ENCODE measurements around the gene NTRK3. TPM values are rescaled to one million over a fixed set of nuclear protein-coding genes. Genes with fewer than 3 reads are reported as not detected.

Gene NTRK3
- total and polyA plus RNA-seq, 2 of the 8 experiments (the other 6 are each of a cell fraction or from before 2014, with no cell fraction given), result 4.5 to 6.8 TPM

- Histone ChIP-seq H3K4me2 (ENCODE audit: insufficient read depth in 1 of 2, low read depth in 2 of 2, low read length in 2 of 2) (no peak overlapping the region), H3K79me2 (ENCODE audit: control insufficient read depth in 1 of 2, insufficient read depth in 2 of 2, low read length in 2 of 2) (no peaks in the 10 kb centered on the region), H3K4me1 (replicated peaks in 1 of 4; ENCODE audit: control insufficient read depth in 3 of 4, insufficient read depth in 4 of 4, low read length in 3 of 4) (no peaks in the 10 kb centered on the region), H4K91ac (replicated peaks; ENCODE audit: insufficient read length, low read length) (no peak overlapping the region), H3K4ac (replicated peaks; ENCODE audit: insufficient read length, low read depth, low read length) (no peak overlapping the region), H2BK5ac (ENCODE audit: low read depth, low read length) (no peak overlapping the region), H4K20me1 (replicated peaks in 1 of 2; ENCODE audit: control insufficient read depth in 1 of 2, insufficient read depth in 2 of 2, low read length in 2 of 2) (no peaks in the 10 kb centered on the region), H2BK20ac (ENCODE audit: low read length) (no peak overlapping the region), H3K56ac (replicated peaks; ENCODE audit: insufficient read length, low read depth, low read length) (no peak overlapping the region), H3K18ac (ENCODE audit: extremely low read depth, low read length) (no peak overlapping the region), H3K9me3 (ENCODE audit: insufficient read depth in 2 of 2, low read depth in 1 of 2, low read length in 1 of 2) (no peaks in the 10 kb centered on the region), H4K5ac (ENCODE audit: insufficient read length, low read depth, low read length) (no peak overlapping the region), H2BK12ac (ENCODE audit: low read depth, low read length) (no peak overlapping the region), H2BK120ac (replicated peaks; ENCODE audit: low read depth, low read length) (no peak overlapping the region), H2AK5ac (ENCODE audit: low read depth, low read length) (no peak overlapping the region), H2BK15ac (ENCODE audit: low read length) (no peak overlapping the region), H4K8ac (ENCODE audit: extremely low read depth, insufficient read depth, low read length) (no peak overlapping the region), H3K23ac (ENCODE audit: insufficient read length) (no peak overlapping the region), H2AFZ (ENCODE audit: low read length) (no peak overlapping the region), H3K4me3 (ENCODE audit: extremely low read depth in 1 of 4, insufficient read depth in 2 of 4, low read depth in 3 of 4, low read length in 4 of 4) (no peak overlapping the region), H3K79me1 (ENCODE audit: low read depth, low read length) (no peaks in the 10 kb centered on the region), H3K27me3 (replicated peaks in 1 of 4; ENCODE audit: control insufficient read depth in 3 of 4, extremely low read depth in 1 of 4, insufficient read depth in 3 of 4, low read length in 3 of 4) (no peaks in the 10 kb centered on the region), H3K9ac (replicated peaks in 1 of 4; ENCODE audit: extremely low read depth in 1 of 4, low read depth in 3 of 4, low read length in 3 of 4) (no peak overlapping the region), H3K23me2 (ENCODE audit: low read depth, low read length) (no peaks in the 10 kb centered on the region), H3K36me3 (ENCODE audit: control insufficient read depth in 2 of 4, insufficient read depth in 4 of 4, low read length in 3 of 4) (no peaks in the 10 kb centered on the region), H3K27ac (ENCODE audit: low read depth, low read length) (no peak overlapping the region), H3K14ac (ENCODE audit: insufficient read length) (no peak overlapping the region)
- DNase-seq (ENCODE audit: low read depth in 1 of 2, low spot score in 2 of 2) (no peak), FAIRE-seq (no peak)
- TF ChIP-seq SAP30 (IDR thresholded peaks at IDR 0.05; ENCODE audit: insufficient read depth, insufficient replicate concordance, low read length) (no peak), TAF1 (IDR thresholded peaks at IDR 0.05; ENCODE audit: low read depth, low read length) (no peak), RNF2 (IDR thresholded peaks at IDR 0.05; ENCODE audit: borderline replicate concordance, low read depth, low read length, missing control alignments, poor library complexity, severe bottlenecking) (no peak)
- CTCF ChIA-PET (ENCODE audit: partially characterized antibody), result interaction anchor here (0.7 to 1.8 kb wide), 8 partner anchors 14 to 330 kb away, joined by 3 to 7 read pairs (median 4); no protein-coding TSS in a partner anchor
- 86% methylated on average over 4 of the region's 4 CpGs; no CpG with 5 or more reads in 1 of the 2 experiments for WGBS, 2 experiments (ENCODE audit: extremely low coverage in 1 of 2, insufficient coverage in 1 of 2, insufficient read length in 1 of 2, insufficient replicate concordance in 2 of 2, low coverage in 1 of 2, low lambda C conversion rate in 2 of 2, missing lambda C conversion rate in 1 of 2)
- POLR2A ChIA-PET (ENCODE audit: partially characterized antibody), result interaction anchor here (0.6 kb wide), 1 partner anchor 1554 kb away, joined by 3 read pairs; no protein-coding TSS in a partner anchor
Observed at GRCh38 chr15:88002706-88003105, 253.8 kb downstream of the NTRK3 start.
